ENCODE data around the gene SCAP.

- TF ChIP-seq CTCF (IDR thresholded peaks at IDR 0.05) (no peak), EZH2 (IDR thresholded peaks at IDR 0.05; ENCODE audit: borderline replicate concordance, insufficient read depth, low read depth, low read length, poor library complexity, severe bottlenecking) (no peak)
Observed at GRCh38 chr3:47409284-47409683, 66.5 kb downstream of the SCAP start.

All from B cell (primary cell).